Activated naive CD8-positive, alpha-beta T cell (primary cell): Measurements from ENCODE around the gene KCNMB3.
"Not testable (repeated sequence)": the region's sequence is repeated elsewhere in the genome, so short reads cannot be mapped to it uniquely, and the experiment has no call there.

Experiments
- H3K27ac Mint-ChIP-seq: one replicate; pipeline ENCODE4 v1.8.0; 2021; ENCODE audit warnings: mixed read lengths
- H3K27me3 Mint-ChIP-seq: one replicate; pipeline ENCODE4 v1.8.0; 2021; ENCODE audit warnings: mixed read lengths
- H3K36me3 Mint-ChIP-seq: one replicate; pipeline ENCODE4 v1.8.0; 2021; ENCODE audit warnings: mixed read lengths
- H3K4me1 Mint-ChIP-seq: one replicate; pipeline ENCODE4 v1.8.0; 2021; ENCODE audit warnings: low read depth, mixed read lengths
- H3K4me3 Mint-ChIP-seq: one replicate; pipeline ENCODE4 v1.8.0; 2021; ENCODE audit warnings: mild to moderate bottlenecking, mixed read lengths
- H3K9me3 Mint-ChIP-seq: one replicate; pipeline ENCODE4 v1.8.0; 2021; ENCODE audit warnings: low read depth, mixed read lengths

The KCNMB3 gene

GRCh38 chr3:179250803-179251476 lies at the start of gene KCNMB3:
KCNMB3 (minus strand) TSS chr3:179251114; CDS start chr3:179250990, 124 bp downstream.
- Mint-ChIP-seq H3K9me3 (no peaks in the 10 kb centered on the region), H3K27ac (no peak within 1 kb of the TSS), H3K4me3 (no peak within 1 kb of the TSS), H3K4me1 (no peaks in the 10 kb centered on the region), H3K36me3 (peaks cover 3% of the 10 kb centered on the region), H3K27me3 (no peaks in the 10 kb centered on the region)

DNA sequence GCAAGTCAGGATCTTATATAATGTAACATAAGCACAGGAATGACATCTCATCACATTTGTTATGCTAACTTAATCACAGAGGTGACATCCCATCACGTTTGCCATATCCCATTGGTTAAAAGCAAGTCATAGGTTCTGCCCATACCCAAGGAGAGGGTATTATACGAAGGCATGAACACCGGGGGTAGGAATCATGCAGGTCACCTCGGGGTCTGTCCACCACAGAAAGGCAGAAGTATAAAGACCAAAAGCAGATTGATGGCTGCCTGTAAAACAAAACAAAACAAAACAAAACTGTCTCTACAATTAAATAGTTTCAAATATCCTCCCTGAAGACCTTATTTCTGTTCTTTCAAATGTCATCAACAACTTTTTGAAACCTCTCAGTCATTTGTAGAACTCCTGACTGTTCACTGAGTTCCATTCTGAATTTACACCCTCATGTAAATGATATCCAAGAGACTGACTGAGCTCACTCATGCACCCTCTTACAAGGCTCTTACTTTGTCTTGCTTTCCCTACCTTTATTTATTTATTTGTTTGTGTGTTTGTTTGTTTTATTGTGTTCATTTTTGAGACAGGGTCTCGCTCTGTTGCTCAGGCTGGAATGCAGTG lies 49.2 kb upstream of the KCNMB3 start:
- no peaks in the 10 kb centered on the region for H3K9me3 Mint-ChIP-seq
- H3K36me3 Mint-ChIP-seq = no peaks in the 10 kb centered on the region
- peaks cover 4% of the 10 kb centered on the region for H3K27me3 Mint-ChIP-seq
- H3K4me3 Mint-ChIP-seq = no peak overlapping the region
- no peaks in the 10 kb centered on the region for H3K4me1 Mint-ChIP-seq
- no peak overlapping the region for H3K27ac Mint-ChIP-seq

DNA sequence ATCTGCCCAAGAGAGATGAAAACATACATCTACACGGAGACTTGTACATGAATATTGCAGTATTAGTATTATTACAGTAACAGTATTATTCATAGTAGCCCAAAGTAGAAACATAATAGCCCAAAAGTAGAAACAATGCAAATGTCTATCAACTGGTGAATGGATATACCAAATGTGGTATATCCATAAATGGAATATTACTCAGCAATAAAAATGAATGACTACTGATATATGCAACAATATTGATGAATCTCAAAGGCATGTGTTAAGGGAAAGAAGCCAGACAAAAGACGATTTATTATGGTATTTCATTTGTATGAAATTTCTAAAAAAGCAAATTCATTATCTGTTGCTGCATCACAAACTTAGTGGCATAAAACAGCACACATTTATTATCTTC lies 48.4 kb upstream of the KCNMB3 start:
- no peak overlapping the region for H3K27ac Mint-ChIP-seq
- H3K4me3 Mint-ChIP-seq = no peak overlapping the region
- H3K27me3 Mint-ChIP-seq = peaks cover 5% of the 10 kb centered on the region
- H3K4me1 Mint-ChIP-seq = no peaks in the 10 kb centered on the region
- no peaks in the 10 kb centered on the region for H3K36me3 Mint-ChIP-seq
- H3K9me3 Mint-ChIP-seq = no peaks in the 10 kb centered on the region

GRCh38 chr3:179297971-179298725 lies 47.2 kb upstream of the KCNMB3 start:
- peaks cover 5% of the 10 kb centered on the region for H3K27me3 Mint-ChIP-seq
- no peak overlapping the region for H3K27ac Mint-ChIP-seq
- H3K9me3 Mint-ChIP-seq = no peaks in the 10 kb centered on the region
- H3K4me1 Mint-ChIP-seq = no peaks in the 10 kb centered on the region
- H3K36me3 Mint-ChIP-seq = no peaks in the 10 kb centered on the region
- H3K4me3 Mint-ChIP-seq = no peak overlapping the region

DNA sequence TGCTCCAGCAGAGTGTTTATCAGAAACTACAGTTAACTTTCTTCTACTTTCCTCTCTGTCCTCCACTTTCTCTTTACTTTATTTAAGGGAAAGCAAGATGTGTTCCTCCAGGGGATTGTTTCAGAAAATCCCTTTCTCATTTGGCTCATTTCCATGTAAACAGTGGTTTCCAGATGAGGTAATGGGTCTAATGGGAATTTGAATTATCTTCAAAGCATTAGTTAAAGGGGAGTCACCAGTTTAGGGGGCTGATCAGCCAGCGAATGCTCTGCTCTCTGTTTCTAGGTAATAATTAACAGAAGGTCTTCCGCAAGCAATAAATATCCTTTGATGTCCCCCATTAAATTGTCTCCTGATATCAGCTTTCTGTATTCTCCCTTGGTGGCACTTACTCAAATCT lies 41.5 kb upstream of the KCNMB3 start:
- no peaks in the 10 kb centered on the region for H3K36me3 Mint-ChIP-seq
- no peak overlapping the region for H3K27ac Mint-ChIP-seq
- H3K4me1 Mint-ChIP-seq = no peaks in the 10 kb centered on the region

DNA sequence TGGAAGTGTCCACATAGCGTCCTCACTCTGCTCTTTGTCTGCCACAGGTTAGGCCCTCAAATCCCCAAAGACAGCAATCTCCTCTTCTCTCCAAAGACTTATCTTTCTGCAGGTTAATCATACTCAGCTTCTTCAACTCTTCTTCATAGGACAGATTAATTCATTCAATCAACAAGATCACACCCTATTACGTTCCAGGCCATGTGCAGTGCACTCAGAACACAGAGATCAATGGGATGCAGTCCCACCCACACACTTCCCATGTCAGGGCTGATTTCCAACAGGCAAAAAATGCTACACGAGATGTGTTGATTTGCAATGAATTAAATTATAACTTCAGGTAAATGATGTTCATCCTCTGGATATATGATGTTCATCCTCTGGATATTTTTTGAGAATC lies 38.4 kb upstream of the KCNMB3 start:
- Mint-ChIP-seq H3K27me3 (peaks cover 4% of the 10 kb centered on the region), H3K9me3 (no peaks in the 10 kb centered on the region), H3K4me1 (no peaks in the 10 kb centered on the region), H3K4me3 (no peak overlapping the region), H3K27ac (no peak overlapping the region), H3K36me3 (no peaks in the 10 kb centered on the region)

More for the DNA sequence above, 41.5 kb upstream of the KCNMB3 start:
- H3K9me3 Mint-ChIP-seq = no peaks in the 10 kb centered on the region
- H3K27me3 Mint-ChIP-seq = peaks cover 7% of the 10 kb centered on the region
- no peak overlapping the region for H3K4me3 Mint-ChIP-seq

GRCh38 chr3:179288845-179289244 lies 37.9 kb upstream of the KCNMB3 start:
- Mint-ChIP-seq H3K4me1 (no peaks in the 10 kb centered on the region), H3K4me3 (no peak overlapping the region), H3K27me3 (peaks cover 4% of the 10 kb centered on the region), H3K9me3 (no peaks in the 10 kb centered on the region), H3K27ac (no peak overlapping the region), H3K36me3 (no peaks in the 10 kb centered on the region)

DNA sequence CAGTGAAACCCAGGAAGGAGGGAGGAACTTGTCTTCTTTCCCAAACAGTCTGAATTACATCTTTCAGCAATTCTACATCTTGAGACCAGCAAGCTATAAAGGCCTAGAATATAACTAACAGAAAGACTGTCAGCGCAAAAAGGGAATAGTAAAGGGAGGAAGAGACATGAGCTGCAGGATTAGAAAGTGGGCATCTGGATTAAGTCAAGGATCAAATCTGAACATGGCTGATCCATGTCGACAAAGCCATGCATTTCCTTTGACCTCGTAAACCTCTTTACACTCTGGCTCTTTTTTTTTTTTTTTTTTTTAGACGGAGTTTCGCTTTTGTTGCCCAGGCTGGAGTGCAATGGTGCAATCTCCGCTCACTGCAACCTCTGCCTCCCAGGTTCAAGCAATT lies 35.4 kb upstream of the KCNMB3 start:
- H3K27ac Mint-ChIP-seq = no peak overlapping the region
- no peaks in the 10 kb centered on the region for H3K36me3 Mint-ChIP-seq
- H3K4me3 Mint-ChIP-seq = no peak overlapping the region
- no peaks in the 10 kb centered on the region for H3K9me3 Mint-ChIP-seq
- no peaks in the 10 kb centered on the region for H3K4me1 Mint-ChIP-seq
- H3K27me3 Mint-ChIP-seq = peaks cover 5% of the 10 kb centered on the region

DNA sequence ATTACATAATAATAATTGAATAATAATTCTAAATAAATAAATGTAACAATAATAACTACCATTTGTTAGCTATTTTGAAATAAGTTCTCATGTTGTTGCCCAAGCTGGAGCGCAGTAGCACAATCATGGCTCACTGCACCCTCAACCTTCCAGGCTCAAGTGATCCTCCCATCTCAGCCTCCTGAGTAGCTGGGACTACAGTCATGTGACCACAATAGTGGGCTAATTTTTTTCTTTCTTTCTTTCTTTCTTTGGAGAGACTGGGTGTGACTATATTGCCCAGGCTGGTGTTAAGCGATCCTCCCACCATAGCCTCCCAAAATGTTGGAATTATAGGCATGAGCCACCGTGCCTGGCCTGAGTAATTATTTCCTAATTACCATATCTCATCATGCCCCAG lies 30.9 kb upstream of the KCNMB3 start:
- no peaks in the 10 kb centered on the region for H3K9me3 Mint-ChIP-seq
- H3K4me1 Mint-ChIP-seq = no peaks in the 10 kb centered on the region
- no peak overlapping the region for H3K4me3 Mint-ChIP-seq
- H3K27me3 Mint-ChIP-seq = peaks cover 15% of the 10 kb centered on the region
- H3K36me3 Mint-ChIP-seq = no peaks in the 10 kb centered on the region
- H3K27ac Mint-ChIP-seq = no peak overlapping the region

DNA sequence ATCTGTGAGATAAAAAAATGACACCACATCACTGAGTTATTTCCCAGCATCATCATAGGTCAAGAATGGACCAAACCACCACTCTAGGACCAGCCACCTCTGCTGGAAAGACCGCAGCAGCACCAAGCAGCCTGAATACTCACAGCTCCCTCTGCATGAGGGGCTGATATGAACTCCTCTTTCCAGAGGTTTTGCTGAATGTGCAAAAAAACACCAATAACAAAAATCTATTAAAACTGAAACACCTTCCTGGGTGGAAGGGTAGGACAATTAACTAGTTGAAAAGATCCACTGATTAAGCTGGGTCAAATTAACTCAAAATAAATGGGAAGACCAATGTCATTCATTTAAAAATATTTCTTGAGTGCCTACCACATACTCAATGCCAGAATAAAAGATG lies 28.9 kb upstream of the KCNMB3 start:
- Mint-ChIP-seq H3K27ac (no peak overlapping the region), H3K4me1 (no peaks in the 10 kb centered on the region), H3K27me3 (peaks cover 18% of the 10 kb centered on the region), H3K36me3 (no peaks in the 10 kb centered on the region), H3K9me3 (no peaks in the 10 kb centered on the region), H3K4me3 (no peak overlapping the region)

DNA sequence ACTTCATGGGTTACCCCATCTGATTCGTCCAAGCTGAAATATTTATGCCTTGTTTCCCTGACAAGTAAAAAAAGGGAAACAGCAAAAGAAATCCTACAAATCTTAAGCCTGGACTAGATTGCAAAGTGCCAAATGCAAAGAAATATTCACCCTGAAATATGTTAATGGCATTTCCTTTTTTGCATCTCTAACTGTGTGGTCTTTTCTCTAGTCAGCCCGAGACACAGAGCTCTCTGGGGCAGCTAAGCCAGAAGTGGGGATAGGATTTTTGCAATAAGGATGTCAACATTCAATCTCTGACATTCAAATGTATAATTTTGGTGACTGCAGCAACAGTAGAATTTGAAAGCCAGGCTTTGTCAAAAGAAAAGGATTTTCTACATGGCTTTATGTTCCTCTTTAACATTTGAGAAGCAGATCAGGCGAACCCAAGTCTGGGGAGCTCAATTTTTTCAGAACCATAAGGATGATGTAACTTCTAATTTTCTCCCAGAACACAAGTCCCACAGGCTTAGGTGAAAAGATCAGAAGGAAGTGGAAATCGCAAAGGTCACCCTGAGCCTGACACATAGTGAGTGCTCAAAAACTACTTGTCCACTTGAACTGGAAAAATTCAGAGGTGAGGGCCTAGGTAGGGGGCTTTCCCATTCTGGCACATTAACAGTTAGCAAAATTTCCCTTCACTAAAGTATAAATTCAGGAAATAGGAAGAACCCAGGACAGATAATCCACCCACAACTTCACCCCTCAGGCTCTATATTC lies 28.2 kb upstream of the KCNMB3 start:
- H3K27me3 Mint-ChIP-seq = peaks cover 18% of the 10 kb centered on the region
- H3K27ac Mint-ChIP-seq = no peak overlapping the region
- no peak overlapping the region for H3K4me3 Mint-ChIP-seq
- H3K36me3 Mint-ChIP-seq = no peaks in the 10 kb centered on the region
- H3K9me3 Mint-ChIP-seq = no peaks in the 10 kb centered on the region
- no peaks in the 10 kb centered on the region for H3K4me1 Mint-ChIP-seq

- Mint-ChIP-seq H3K27me3 (peaks cover 18% of the 10 kb centered on the region), H3K4me1 (no peaks in the 10 kb centered on the region), H3K4me3 (no peak overlapping the region), H3K9me3 (no peaks in the 10 kb centered on the region), H3K27ac (no peak overlapping the region), H3K36me3 (no peaks in the 10 kb centered on the region)
Observed at GRCh38 chr3:179278151-179278550, 27.2 kb upstream of the KCNMB3 start.

GRCh38 chr3:179276743-179277142 lies 25.8 kb upstream of the KCNMB3 start:
- no peaks in the 10 kb centered on the region for H3K36me3 Mint-ChIP-seq
- no peaks in the 10 kb centered on the region for H3K9me3 Mint-ChIP-seq
- peaks cover 17% of the 10 kb centered on the region for H3K27me3 Mint-ChIP-seq
- no peaks in the 10 kb centered on the region for H3K4me1 Mint-ChIP-seq
- no peak overlapping the region for H3K27ac Mint-ChIP-seq
- H3K4me3 Mint-ChIP-seq = no peak overlapping the region

DNA sequence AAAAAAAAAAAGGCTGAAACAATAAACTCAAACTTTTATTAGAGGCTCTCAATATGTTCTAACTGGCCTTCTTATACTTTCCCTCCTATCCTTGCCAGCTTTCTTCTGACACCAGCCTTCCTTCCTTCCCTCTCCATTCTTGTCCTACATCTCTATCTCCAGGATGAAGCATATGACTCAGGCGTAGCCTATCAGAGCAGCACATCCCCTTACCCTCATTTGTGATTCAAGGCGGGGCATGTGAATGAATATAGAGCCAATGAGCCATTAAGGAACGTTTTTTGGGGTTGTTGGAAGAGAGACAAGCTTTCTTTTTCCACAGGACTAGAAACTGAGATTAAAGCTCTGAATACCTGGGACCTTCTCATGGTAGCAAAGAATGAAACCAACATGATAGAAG lies 25.1 kb upstream of the KCNMB3 start:
- Mint-ChIP-seq H3K36me3 (no peaks in the 10 kb centered on the region), H3K4me3 (no peak overlapping the region), H3K27ac (no peak overlapping the region), H3K4me1 (no peaks in the 10 kb centered on the region), H3K27me3 (peaks cover 17% of the 10 kb centered on the region), H3K9me3 (no peaks in the 10 kb centered on the region)

DNA sequence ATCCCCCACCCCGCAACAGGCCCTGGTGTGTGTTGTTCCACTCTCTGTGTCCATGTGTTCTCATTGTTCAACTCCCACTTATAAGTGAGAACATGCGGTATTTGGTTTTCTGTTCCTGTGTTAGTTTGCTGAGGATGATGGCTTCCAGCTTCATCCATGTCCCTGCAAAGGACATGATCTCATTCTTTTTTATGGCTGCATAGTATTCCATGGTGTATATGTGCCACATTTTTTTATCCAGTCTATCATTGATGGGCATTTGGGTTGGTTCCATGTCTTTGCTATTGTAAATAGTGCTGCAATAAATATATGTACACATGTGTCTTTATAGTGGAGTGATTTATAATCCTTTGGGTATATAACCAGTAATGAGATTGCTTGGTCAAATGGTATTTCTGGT lies 23.5 kb upstream of the KCNMB3 start:
- not testable (repeated sequence) for H3K4me1 Mint-ChIP-seq, H3K27ac Mint-ChIP-seq

More for the DNA sequence above, 23.5 kb upstream of the KCNMB3 start:
- not testable (repeated sequence) for H3K36me3 Mint-ChIP-seq, H3K9me3 Mint-ChIP-seq, H3K4me3 Mint-ChIP-seq
- peaks cover 14% of the 10 kb centered on the region for H3K27me3 Mint-ChIP-seq
